ENCODE data around the gene IFI44L. TPM values are rescaled to one million over a fixed set of nuclear protein-coding genes. Genes with fewer than 3 reads are reported as not detected.

The IFI44L gene
- total RNA-seq, 1 donor from 2014 or later, result 132 TPM

DNA sequence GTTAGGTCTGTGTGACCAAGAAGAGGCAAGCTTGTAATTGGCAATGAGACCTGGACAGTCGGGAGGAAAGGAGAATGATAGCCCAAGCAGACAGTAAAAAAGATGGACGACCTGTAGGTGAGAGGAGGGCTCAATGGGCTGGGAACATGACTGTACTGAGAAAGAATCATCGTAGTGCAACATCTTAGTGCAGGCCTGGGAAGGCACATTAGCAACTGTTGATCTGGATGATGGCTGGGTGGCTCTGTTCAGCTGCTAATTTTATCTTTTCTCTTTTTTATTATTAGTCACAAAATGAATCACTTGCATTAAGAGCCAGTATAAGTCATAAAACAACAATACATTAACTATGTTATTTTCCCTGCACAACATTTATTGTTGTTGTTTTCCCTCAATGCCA, 62.2 kb downstream of the IFI44L start:
- intact Hi-C loops (cut with micrococcal nuclease), result no loop called here

GRCh38 chr1:78683079-78683478, 62.8 kb downstream of the IFI44L start:
- intact Hi-C loops (cut with micrococcal nuclease), result no loop called here

DNA sequence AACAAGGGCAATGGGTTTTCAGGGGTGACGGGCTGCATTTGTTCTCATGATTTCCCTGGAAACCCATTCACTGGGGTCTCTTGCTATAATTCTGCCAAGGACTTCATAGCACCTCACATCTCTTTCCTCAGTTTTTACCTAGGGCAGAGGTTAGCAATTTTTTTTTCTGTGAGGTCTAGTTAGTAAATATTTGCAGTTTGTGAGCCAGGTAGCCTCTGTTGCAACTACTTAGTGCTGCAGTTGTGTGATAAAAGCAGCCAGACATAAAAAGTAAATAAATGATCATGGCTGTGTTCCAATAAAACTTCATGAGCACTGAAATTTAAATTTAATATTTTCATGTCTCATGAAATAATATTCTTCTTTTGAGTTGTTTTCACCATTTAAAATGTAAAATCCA, 67.1 kb downstream of the IFI44L start:
- intact Hi-C loops (cut with micrococcal nuclease), result no loop called here

GRCh38 chr1:78687914-78688313, 67.7 kb downstream of the IFI44L start:
- intact Hi-C loops (cut with micrococcal nuclease), result no loop called here

- intact Hi-C loops (cut with micrococcal nuclease), result no loop called here
These were observed 68.4 kb downstream of the IFI44L start for GRCh38 chr1:78688697-78689096.

GRCh38 chr1:78690516-78690915, 70.3 kb downstream of the IFI44L start:
- intact Hi-C loops (cut with micrococcal nuclease), result no loop called here

DNA sequence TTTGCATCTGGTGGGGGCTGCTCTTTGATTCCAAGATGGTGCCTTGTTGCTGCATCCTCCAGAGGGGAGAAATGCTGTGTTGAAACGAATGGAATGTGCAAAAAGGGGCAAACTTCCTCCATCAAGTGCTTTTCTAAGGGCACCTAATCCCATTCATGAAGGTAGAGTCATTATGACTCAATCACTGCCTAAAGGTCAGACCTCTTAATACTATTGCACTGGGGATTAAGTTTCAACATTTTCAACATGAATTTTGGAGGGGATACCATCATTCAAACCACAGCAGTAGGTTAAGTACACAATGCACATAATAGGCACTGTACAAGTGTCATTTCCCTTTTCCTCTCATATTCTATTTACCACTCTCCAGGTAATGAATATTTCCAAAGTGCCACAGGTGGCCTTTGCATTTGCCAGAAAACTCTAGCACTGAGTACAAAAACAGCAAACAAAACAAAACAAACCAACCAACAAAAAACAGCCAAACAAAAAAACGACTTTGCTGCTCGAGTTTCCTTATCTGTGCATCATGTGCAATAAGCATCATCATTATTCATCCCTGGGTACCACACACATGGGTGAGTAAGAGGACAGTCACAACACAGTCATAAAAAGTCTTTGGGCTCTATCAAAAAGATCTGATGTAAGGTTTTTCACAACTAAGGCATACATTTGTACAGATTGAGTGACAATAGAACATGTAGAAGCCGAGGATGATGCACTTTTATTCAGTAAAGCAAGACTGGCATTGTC, 71.9 kb downstream of the IFI44L start:
- intact Hi-C loops (cut with micrococcal nuclease), result no loop called here

Other genes with a start within 250 kb of the IFI44L start
- not detected in 2 replicates for gene PTGFR, start 129.5 kb upstream of the IFI44L start, total RNA-seq
- gene IFI44, start 29.4 kb downstream of the IFI44L start, total RNA-seq, result 125 and 143 TPM in 2 replicates